Measurements from ENCODE around the gene CSNK1A1.

DNA sequence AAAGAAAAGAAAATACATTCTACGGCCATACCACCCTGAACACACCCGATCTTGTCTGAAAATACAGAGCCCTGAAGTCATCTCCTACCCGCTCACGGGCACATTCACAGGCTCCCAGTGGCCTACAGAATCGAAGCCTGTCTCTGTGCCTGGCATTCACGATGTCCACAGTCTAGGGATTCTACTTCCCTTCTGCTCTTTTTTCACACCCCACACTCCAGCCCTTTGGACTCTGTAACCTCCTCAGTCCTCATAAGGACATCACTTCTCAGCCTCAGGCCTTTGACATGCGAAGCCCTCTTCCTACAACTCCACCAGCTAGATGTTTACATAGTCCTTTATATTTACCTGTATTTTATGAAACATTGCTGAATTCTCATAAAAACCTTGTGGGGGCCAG, 77.8 kb downstream of the CSNK1A1 start:
- no peak for TF ChIP-seq TARDBP (IDR thresholded peaks at IDR 0.05)
- TF ChIP-seq ELF4 (IDR thresholded peaks at IDR 0.05): no peak

Measured in HEK293T (cell line).